Activated CD4-positive, CD25-positive, alpha-beta regulatory T cell (primary cell): ENCODE measurements around the gene DGKZ.

ENCODE experiments used
- DNase-seq, 4 experiments: peaks; one replicate each; lab custom pipeline; 2025; lab: John Stamatoyannopoulos, UW

Gene DGKZ

GRCh38 chr11:46381819-46382645 lies 34.8 kb downstream of the DGKZ start:
- no peak for DNase-seq

DNA sequence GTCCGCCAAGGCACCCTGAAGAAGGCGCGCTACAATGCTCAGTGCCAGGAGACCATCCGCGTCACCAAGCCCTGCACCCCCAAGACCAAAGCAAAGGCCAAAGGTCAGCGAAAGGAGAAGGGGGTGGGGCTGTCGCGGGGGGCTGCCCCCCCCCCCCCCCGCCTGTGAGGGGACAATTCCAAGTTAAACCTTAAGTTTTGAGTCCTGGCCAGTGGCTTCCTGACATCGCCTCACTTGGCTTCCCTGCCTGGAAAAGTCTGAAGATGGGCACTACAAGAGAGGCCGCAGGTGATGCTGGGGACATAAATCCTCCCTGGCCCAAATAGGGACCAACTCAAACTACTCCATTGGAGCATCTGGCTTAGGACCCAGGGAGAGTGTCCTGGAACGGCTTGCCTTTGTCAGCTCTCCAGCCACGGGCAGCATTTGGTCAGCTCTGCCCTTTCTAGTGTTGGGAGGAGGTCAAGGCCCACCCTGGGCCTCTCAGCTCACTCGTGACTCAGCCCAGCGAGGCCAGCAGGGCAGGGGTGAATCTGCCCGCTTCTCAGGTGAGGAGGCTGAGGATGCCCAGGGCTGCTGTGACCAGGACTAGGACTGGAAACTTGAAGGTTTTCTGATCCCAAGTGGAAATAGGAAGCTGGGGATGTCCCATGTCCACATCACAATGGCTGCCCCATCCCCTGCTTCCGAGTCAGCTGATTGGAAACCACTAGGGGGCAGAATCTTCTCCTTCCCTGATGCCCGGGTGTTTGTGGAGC lies 35.6 kb downstream of the DGKZ start:
- DNase-seq: no peak

DNA sequence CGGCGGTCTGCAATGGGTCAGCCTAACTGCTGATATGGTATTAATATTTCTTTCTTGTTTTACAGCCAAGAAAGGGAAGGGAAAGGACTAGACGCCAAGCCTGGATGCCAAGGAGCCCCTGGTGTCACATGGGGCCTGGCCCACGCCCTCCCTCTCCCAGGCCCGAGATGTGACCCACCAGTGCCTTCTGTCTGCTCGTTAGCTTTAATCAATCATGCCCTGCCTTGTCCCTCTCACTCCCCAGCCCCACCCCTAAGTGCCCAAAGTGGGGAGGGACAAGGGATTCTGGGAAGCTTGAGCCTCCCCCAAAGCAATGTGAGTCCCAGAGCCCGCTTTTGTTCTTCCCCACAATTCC lies 36.1 kb downstream of the DGKZ start:
- DNase-seq: no peak

DNA sequence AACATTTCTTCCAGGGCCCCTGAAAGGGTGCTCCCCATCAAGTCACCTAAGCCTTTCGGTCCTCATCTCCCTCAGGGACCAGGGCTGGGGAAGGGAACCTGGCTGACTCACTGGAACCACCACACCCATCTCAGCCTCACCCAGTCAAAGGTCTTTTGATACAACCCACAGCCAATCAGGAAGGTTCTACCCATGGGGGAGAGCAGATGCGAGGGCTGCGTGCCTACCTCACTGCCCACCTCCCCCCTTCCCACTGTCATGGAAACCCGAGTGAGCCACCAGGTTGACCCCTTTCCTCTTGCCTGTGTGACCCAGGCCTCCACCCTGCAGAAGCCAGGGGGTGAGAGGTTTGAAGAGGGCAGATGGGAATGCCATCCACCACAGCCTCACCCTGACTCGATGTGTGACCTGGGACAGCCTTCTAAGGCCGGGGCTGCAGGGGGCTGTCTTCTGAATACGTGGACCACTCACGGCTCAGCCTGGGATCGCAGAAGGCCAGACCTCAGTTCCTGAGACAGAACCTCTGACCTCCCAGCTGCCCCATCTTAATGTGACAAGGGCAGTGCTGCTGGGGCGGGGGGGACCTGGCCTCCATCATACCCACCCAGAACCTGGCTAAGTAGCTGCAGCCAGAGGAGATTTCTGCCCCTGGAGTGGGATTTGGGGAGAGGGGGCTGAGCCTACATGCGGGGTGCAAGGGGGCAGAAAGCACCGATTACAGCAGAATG lies 36.9 kb downstream of the DGKZ start:
- no peak for DNase-seq

DNA sequence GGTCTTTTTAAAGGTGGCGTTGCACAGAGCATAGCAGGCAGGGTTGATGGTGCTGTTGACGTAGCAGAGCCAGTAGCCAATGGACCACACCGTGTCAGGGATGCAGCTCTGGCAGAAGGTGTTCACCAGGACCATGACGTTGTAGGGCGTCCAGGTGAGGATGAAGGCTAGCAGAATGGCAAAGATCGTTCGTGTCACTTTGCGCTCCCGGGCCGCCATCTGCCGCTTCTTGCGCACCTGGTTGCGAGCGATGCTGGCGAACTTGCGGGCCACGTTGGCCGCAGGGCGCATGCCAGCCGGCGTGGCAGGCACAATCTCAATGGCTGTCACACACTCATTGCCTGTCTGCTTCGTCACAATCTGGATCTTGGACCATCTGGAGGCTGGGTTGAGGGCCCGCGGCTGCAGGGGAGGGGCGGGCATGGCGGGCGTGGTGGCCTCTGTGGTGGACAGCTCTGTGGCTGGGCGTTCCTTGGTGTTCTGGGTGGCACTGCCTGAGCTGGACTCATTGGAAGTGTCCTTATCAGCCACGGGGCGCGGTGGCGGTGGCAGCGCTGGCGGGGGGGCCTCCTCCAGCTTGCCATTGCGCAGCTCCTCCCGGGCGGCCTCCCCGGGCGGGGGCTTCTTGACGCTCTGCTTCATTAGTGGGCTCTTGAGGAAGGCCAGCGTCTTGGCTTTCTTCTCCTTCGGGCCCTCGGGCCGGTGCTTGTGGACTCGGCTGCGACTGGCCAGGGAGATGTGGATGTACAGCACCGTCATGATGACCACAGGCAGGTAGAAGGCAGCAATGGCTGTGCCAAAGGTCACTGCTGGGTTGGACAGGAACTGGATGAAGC lies 38.1 kb downstream of the DGKZ start:
- DNase-seq: no peak

DNA sequence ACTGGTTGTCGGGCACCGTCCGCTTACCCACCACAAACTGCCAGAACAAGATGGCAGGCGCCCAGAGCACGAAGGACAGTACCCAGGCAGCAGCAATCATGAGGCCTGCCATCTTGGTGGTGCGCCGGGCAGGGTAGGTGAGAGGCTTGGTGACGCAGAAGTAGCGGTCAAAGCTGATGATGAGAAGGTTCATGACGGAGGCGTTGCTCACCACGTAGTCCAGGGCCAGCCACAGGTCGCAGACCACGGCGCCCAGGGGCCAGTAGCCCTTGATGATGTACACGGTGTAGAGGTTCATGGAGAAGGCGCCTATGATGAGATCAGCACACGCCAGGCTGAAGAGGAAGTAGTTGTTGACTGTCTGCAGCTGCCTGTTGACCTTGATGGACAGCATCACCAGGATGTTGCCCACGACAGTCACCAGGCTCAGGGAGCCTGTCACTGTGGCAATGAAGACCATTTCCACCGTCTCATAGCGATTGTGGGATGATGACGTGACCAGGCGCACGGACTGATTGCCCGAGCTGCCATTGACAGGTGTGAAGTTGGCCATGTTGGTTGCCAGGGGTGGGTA lies 38.8 kb downstream of the DGKZ start:
- DNase-seq: no peak

GRCh38 chr11:46386674-46387073 lies 39.4 kb downstream of the DGKZ start:
- DNase-seq: no peak

GRCh38 chr11:46387456-46387855 lies 40.2 kb downstream of the DGKZ start:
- no peak for DNase-seq

- no peak for DNase-seq
These were observed 40.8 kb downstream of the DGKZ start for GRCh38 chr11:46387919-46388618.

GRCh38 chr11:46388619-46389449 lies 41.6 kb downstream of the DGKZ start:
- no peak for DNase-seq

GRCh38 chr11:46389450-46390330 lies 42.4 kb downstream of the DGKZ start:
- peak in 1 of 4 experiments; percentile 20 for DNase-seq

DNA sequence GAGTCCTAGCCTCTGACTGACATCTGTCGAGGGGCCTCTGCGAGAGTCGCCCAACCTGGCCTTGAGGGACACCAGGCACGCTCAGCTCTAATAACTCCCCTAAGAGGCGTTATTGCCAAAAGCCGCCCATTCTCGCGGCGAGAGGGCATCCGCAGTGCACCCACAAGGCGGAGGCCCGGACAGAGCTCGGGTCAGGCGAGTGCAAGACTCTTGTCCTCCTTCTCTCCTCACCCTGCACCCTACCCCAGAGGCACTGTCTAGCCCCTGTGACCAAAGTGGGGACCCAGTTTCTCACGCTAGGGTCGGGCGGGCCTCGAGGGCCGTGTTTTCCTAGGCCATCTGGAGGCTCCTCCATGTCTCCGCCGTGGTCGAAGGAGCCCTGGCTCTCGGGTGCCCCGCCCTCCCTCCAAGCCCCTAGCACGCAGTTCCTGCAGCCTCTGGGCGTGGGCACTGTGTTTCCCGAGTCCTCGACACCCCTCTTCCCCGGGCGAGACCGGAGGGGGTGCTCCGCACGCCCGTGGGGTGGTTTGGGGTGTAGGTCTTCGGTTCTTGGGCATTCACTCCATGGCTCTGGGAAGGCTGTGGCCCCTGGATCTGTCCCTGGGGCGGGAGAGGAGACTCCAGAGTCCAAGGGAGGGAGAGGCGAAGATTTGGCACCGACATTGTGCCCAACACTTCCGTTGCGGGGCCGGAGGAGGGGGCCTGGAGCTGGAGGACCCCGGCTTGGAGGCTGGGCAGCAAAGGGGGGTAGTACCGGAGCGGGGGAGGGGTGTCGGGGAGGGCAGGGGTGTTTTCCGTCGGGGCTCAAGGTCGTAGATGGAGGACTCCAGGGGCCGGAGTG lies 43.3 kb downstream of the DGKZ start:
- no peak for DNase-seq

DNA sequence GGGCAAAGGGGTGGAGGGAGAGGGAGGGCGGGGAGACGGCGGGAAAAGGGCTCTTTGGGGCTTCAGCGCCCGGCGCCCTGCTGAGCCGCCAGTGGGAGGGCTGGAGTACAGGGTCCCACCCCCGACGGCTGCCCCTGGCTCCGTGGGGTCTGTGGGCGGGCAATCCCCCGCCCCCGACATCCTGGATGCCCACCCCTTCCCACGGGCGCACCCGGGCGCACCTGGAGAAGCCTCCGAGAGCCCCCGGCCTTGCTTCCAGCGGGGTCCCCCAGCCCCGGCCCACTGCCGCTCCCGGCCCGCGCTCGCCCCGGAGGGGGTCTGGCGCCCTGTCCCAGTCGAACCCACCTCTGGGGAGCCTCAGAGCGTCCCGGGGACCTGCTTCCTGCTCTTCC lies 43.9 kb downstream of the DGKZ start:
- no peak for DNase-seq

- DNase-seq: no peak
These were observed 44.5 kb downstream of the DGKZ start, which contains the start of gene CHRM4 for GRCh38 chr11:46391578-46392420. Gene CHRM4 (minus strand): TSS chr11:46391776. CDS start chr11:46386557, 5,219 bp downstream.

DNA sequence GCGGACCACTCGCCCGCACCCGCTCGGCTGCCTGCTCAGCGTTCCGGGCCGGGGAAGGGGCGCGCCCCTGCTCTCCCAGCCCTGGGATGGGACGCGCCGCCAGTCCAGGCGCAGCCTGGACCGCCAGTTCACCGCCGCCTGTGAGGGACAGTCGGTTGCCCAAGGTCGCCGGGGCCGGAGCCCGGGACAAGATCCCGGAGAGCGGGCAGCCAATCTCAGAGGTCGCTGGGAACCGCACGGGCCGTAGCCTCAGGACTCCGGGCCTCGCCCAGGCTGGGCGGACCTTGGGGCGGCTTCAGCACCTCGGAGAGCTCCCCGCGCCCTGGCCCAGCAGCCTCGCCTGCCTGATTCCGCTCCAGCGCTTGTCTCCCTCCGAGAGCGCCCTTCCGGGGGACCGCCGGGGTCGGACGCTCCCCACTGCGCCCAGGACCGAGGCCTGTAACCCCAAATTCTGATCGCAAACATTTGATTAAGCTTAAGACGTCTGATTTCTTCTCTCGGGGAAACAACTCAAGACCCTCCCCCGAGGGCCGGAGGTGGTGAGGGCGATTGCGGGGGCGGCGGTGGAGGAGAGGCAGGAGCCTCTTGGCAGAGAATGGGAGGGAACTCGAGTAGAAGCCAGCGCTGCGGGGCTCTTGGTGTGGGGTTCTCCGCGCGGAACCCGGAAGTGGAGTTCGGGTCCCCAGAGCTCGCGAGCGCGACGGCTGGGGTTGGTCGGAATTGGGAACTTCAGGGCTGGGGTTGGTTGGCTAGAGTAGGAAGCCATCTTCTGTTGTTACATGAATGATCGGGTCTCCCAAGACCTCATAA lies 45.4 kb downstream of the DGKZ start:
- DNase-seq: peak; percentile 51 to 61 (median 57)

DNA sequence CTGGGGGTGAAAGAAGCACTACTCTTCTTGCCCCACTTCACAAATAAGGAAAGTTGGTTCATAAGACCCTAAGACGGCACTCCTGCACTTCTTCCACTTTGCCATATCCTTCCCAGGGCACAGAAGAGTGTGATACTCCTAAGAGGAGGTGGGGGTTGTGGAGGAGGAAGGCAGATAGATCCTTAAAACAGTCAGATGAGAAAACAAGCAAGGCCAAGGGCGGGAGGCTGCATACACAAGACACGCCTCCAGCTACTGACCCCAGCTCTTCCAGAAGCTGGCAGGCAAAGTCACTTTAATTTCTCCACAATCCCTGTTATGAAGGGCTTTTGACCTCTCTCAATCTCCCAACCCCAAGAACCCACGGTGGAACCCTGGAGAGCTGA lies 46.0 kb downstream of the DGKZ start:
- no peak for DNase-seq
